OCI-LY7 (cell line): ENCODE measurements around the gene ARFIP1.

Experiments used
- EZH2phosphoT487 ChIP-seq: fragments of 200-600 bp; sonication (generic); IDR thresholded peaks from 2 replicates; pipeline ENCODE4 v1.6.1; 2018; ENCODE audit warnings: low read depth, borderline replicate concordance, mild to moderate bottlenecking, mixed run types, antibody characterized with exemption, low read length, moderate library complexity, mixed read lengths
- TF ChIP-seq, protein P1 (sequence below): fragments of 200-600 bp; sonication (generic); conservative IDR thresholded peaks from 2 replicates; pipeline ENCODE4 v1.5.1; 2014; ENCODE audit warnings: mild to moderate bottlenecking, antibody characterized with exemption, low read length, moderate library complexity, mixed read lengths

DNA sequence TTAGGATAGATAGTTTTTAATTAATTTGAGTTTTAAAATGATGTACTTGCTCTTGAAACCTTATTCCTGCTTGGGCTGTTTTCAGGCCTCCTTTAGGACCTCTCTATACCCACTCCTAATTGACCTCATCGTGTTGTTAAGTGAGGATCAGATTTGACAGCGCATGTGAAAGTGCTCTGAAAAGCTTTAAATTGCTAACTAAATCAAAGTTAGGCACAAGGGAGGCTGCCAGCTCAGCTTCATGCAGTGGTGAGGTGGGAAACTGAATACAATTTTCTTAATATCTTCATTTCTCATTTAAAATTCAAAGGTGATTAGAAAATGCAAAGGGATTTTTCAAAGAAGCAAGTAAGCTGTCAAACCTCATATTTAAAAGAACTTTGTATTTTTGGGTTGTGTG is 176.4 kb downstream of the ARFIP1 start:
- TF ChIP-seq, protein P1, sequence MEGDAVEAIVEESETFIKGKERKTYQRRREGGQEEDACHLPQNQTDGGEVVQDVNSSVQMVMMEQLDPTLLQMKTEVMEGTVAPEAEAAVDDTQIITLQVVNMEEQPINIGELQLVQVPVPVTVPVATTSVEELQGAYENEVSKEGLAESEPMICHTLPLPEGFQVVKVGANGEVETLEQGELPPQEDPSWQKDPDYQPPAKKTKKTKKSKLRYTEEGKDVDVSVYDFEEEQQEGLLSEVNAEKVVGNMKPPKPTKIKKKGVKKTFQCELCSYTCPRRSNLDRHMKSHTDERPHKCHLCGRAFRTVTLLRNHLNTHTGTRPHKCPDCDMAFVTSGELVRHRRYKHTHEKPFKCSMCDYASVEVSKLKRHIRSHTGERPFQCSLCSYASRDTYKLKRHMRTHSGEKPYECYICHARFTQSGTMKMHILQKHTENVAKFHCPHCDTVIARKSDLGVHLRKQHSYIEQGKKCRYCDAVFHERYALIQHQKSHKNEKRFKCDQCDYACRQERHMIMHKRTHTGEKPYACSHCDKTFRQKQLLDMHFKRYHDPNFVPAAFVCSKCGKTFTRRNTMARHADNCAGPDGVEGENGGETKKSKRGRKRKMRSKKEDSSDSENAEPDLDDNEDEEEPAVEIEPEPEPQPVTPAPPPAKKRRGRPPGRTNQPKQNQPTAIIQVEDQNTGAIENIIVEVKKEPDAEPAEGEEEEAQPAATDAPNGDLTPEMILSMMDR: no peak
- TF ChIP-seq EZH2phosphoT487: no peak
